HUES6 (cell line): ENCODE measurements around the gene KLHDC2.
"Not testable (repeated sequence)": the region's sequence is repeated elsewhere in the genome, so short reads cannot be mapped to it uniquely, and the experiment has no call there.

Source experiments
- H3K27ac ChIP-seq: 2 replicates; pipeline ENCODE4 v1.7.0; 2013; ENCODE audit warnings: low read depth, mild to moderate bottlenecking, low read length, inconsistent platforms
- H3K27me3 ChIP-seq: 2 replicates; pipeline ENCODE4 v1.6.1; 2013; ENCODE audit warnings: low read length; ENCODE audit not compliant: control insufficient read depth, insufficient read depth
- H3K36me3 ChIP-seq: 2 replicates; pipeline ENCODE4 v1.6.1; 2013; ENCODE audit warnings: low read length; ENCODE audit not compliant: control insufficient read depth, insufficient read depth
- H3K4me1 ChIP-seq: 2 replicates; pipeline ENCODE4 v1.6.1; 2013; ENCODE audit warnings: low read length; ENCODE audit not compliant: control insufficient read depth, insufficient read depth
- H3K4me3 ChIP-seq: 2 replicates; pipeline ENCODE4 v1.5.1; 2013; ENCODE audit warnings: low read depth, low read length
- H3K9ac ChIP-seq: one replicate; pipeline ENCODE4 v1.6.1; 2013; ENCODE audit warnings: mild to moderate bottlenecking, low read length
- H3K9me3 ChIP-seq: 2 replicates; pipeline ENCODE4 v1.6.1; 2013; ENCODE audit warnings: low read depth, low read length; ENCODE audit not compliant: control insufficient read depth, insufficient read depth

Gene KLHDC2

DNA sequence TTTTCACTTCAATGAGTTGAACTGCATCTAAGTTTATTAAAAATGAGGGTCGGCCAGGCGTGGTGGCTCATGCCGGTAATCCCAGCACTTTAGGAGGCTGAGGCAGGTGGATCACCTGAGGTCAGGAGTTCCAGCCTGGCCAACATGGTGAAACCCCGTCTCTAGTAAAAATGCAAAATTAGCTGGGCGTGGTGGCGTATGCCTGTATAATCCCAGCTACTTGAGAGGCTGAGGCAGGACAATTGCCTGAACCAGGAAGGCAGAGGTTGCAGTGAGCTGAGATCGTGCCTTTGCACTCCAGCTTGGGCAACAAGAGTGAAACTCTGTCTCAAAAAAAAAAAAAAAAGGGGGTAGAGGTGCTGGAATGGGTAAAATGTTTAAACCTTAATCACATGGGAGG, 13.1 kb downstream of the KLHDC2 start:
- H3K36me3 ChIP-seq: peaks cover 93% of the 10 kb centered on the region
- not testable (repeated sequence) for H3K4me1 ChIP-seq, H3K4me3 ChIP-seq, H3K27ac ChIP-seq, H3K9me3 ChIP-seq, H3K9ac ChIP-seq, H3K27me3 ChIP-seq

GRCh38 chr14:49783394-49784014, 15.6 kb downstream of the KLHDC2 start:
- Histone ChIP-seq H3K27me3 (no peaks in the 10 kb centered on the region), H3K9ac (no peak overlapping the region), H3K9me3 (no peaks in the 10 kb centered on the region), H3K4me3 (no peak overlapping the region), H3K36me3 (peaks cover 99% of the 10 kb centered on the region), H3K27ac (no peak overlapping the region), H3K4me1 (no peaks in the 10 kb centered on the region)

GRCh38 chr14:49786315-49786714, 18.4 kb downstream of the KLHDC2 start:
- Histone ChIP-seq H3K4me3 (no peak overlapping the region), H3K4me1 (no peaks in the 10 kb centered on the region), H3K27ac (no peak overlapping the region), H3K36me3 (peaks cover 98% of the 10 kb centered on the region), H3K9me3 (no peaks in the 10 kb centered on the region), H3K27me3 (no peaks in the 10 kb centered on the region), H3K9ac (no peak overlapping the region)

- H3K9me3 ChIP-seq: no peaks in the 10 kb centered on the region
- H3K9ac ChIP-seq: no peak overlapping the region
- H3K27me3 ChIP-seq: no peaks in the 10 kb centered on the region
- H3K4me1 ChIP-seq: no peaks in the 10 kb centered on the region
- H3K27ac ChIP-seq: no peak overlapping the region
- H3K4me3 ChIP-seq: no peak overlapping the region
- peaks cover 95% of the 10 kb centered on the region for H3K36me3 ChIP-seq
Observed at GRCh38 chr14:49792618-49793017, 24.7 kb downstream of the KLHDC2 start.

DNA sequence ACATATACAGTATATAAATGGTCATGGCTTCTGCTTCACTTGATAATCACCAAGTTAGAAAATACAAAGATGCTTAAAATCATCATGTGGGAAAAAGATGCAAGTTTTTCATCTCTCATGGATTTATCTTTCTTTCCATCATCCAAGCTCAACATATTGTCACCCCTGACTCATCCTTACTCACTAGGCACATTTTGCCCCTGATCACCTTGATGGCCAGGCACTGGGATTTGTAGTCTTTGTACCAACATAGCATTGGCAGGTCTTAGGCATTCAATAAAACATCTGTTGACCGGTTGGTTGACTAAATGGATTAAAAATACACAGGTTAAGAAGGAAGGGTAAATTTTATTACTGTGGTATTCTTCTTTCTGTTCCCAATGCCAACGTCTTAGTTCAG, 28.1 kb downstream of the KLHDC2 start:
- Histone ChIP-seq H3K9ac (no peak overlapping the region), H3K4me1 (no peaks in the 10 kb centered on the region), H3K27ac (no peak overlapping the region), H3K27me3 (no peaks in the 10 kb centered on the region), H3K36me3 (peaks cover 96% of the 10 kb centered on the region), H3K4me3 (no peak overlapping the region), H3K9me3 (no peaks in the 10 kb centered on the region)

GRCh38 chr14:49808780-49809179, 40.8 kb downstream of the KLHDC2 start:
- no peak overlapping the region for H3K4me3 ChIP-seq
- no peaks in the 10 kb centered on the region for H3K27me3 ChIP-seq
- H3K36me3 ChIP-seq: peaks cover 84% of the 10 kb centered on the region
- H3K27ac ChIP-seq: peak overlapping the region; percentile 53; the same call in 1 of the 2 replicates
- no peak overlapping the region for H3K9ac ChIP-seq
- H3K9me3 ChIP-seq: no peaks in the 10 kb centered on the region
- peaks cover 10% of the 10 kb centered on the region; the same call in 1 of the 2 replicates for H3K4me1 ChIP-seq

- peaks cover 81% of the 10 kb centered on the region for H3K36me3 ChIP-seq
- H3K9me3 ChIP-seq, H3K9ac ChIP-seq, H3K27ac ChIP-seq, H3K4me1 ChIP-seq, H3K4me3 ChIP-seq, H3K27me3 ChIP-seq: not testable (repeated sequence)
Observed at GRCh38 chr14:49816118-49816517, 48.2 kb downstream of the KLHDC2 start.

- no peak overlapping the region for H3K27ac ChIP-seq
- H3K36me3 ChIP-seq: peaks cover 74% of the 10 kb centered on the region
- no peaks in the 10 kb centered on the region for H3K4me1 ChIP-seq
- no peaks in the 10 kb centered on the region for H3K27me3 ChIP-seq
- no peak overlapping the region for H3K9ac ChIP-seq
- no peaks in the 10 kb centered on the region for H3K9me3 ChIP-seq
- no peak overlapping the region for H3K4me3 ChIP-seq
Observed at GRCh38 chr14:49816844-49817243, 48.9 kb downstream of the KLHDC2 start.

GRCh38 chr14:49820176-49820575, 52.2 kb downstream of the KLHDC2 start:
- Histone ChIP-seq H3K4me1 (no peaks in the 10 kb centered on the region), H3K9ac (no peak overlapping the region), H3K27me3 (no peaks in the 10 kb centered on the region), H3K27ac (no peak overlapping the region), H3K4me3 (no peak overlapping the region), H3K9me3 (no peaks in the 10 kb centered on the region), H3K36me3 (peaks cover 70% of the 10 kb centered on the region)

- Histone ChIP-seq H3K36me3 (peaks cover 99% of the 10 kb centered on the region), H3K9ac (no peak overlapping the region), H3K9me3 (no peaks in the 10 kb centered on the region), H3K4me3 (no peak overlapping the region), H3K4me1 (no peaks in the 10 kb centered on the region), H3K27me3 (no peaks in the 10 kb centered on the region), H3K27ac (no peak overlapping the region)
Observed at GRCh38 chr14:49828640-49829039, 60.7 kb downstream of the KLHDC2 start.
